Measurements from ENCODE around the gene PCNT. TPM values are rescaled to one million over a fixed set of nuclear protein-coding genes. Genes with fewer than 3 reads are reported as not detected.

The PCNT gene
- total and polyA plus RNA-seq, 10 of the 15 experiments (the other 5 are each of a cell fraction or from before 2014, with no cell fraction given), result 2.9 to 39.6 (median 20.5) TPM

- Histone ChIP-seq H3K4me1 (ENCODE audit: control insufficient read depth, insufficient read depth, low read length) (no peaks in the 10 kb centered on the region; the same call in none of the 2 replicates), H2AFZ (ENCODE audit: control insufficient read depth, low read depth, low read length) (no peak overlapping the region), H3K9ac (ENCODE audit: control insufficient read depth, insufficient read depth, low read length) (no peak overlapping the region), H3K27ac (ENCODE audit: control insufficient read depth, insufficient read depth) (no peak overlapping the region), H3K9me3 (replicated peaks; ENCODE audit: control insufficient read depth, insufficient read depth, low read length) (no peaks in the 10 kb centered on the region), H3K27me3 (replicated peaks in 1 of 2; ENCODE audit: control insufficient read depth in 2 of 2, insufficient read depth in 2 of 2, low read length in 1 of 2) (no peaks in the 10 kb centered on the region), H4K20me1 (ENCODE audit: control insufficient read depth, insufficient read depth) (no peaks in the 10 kb centered on the region), H3K4me3 (no peak overlapping the region), H3K79me2 (ENCODE audit: control insufficient read depth, insufficient read depth, low read length) (no peaks in the 10 kb centered on the region; the same call in 1 of the 2 replicates), H3K4me2 (ENCODE audit: control insufficient read depth, insufficient read depth) (no peak overlapping the region), H3K36me3 (ENCODE audit: control insufficient read depth in 2 of 2, insufficient read depth in 2 of 2, low read length in 1 of 2) (peaks cover 0 to 7% of the 10 kb centered on the region in 2 experiments; a peak in 1 of 4 replicates)
- WGBS (ENCODE audit: insufficient coverage, insufficient replicate concordance, low lambda C conversion rate, missing lambda C conversion rate), result 83% methylated on average over 6 of the region's 6 CpGs
- TF ChIP-seq CREB1 (IDR thresholded peaks at IDR 0.05; ENCODE audit: low read depth) (no peak), JUND (IDR thresholded peaks at IDR 0.05; ENCODE audit: low read depth, low read length) (no peak), HCFC1 (IDR thresholded peaks at IDR 0.05; ENCODE audit: low read length) (no peak), CEBPB (IDR thresholded peaks at IDR 0.05; ENCODE audit: borderline replicate concordance in 1 of 2, low read depth in 2 of 2, low read length in 2 of 2) (no peak), FOXK2 (IDR thresholded peaks at IDR 0.05) (no peak), ZNF687 (IDR thresholded peaks at IDR 0.05) (no peak), ATF3 (IDR thresholded peaks at IDR 0.05; ENCODE audit: borderline replicate concordance, extremely low read depth, low read depth, low read length) (no peak), KLF5 (IDR thresholded peaks at IDR 0.05; ENCODE audit: partially characterized antibody) (no peak), EP300 (IDR thresholded peaks at IDR 0.05; ENCODE audit: borderline replicate concordance in 1 of 2, control insufficient read depth in 1 of 2, low read depth in 2 of 2, low read length in 2 of 2) (no peak), NR2C2 (IDR thresholded peaks at IDR 0.05; ENCODE audit: borderline replicate concordance, control insufficient read depth, insufficient read length, low read depth) (no peak), TCF7 (IDR thresholded peaks at IDR 0.05; ENCODE audit: borderline replicate concordance) (no peak), ZNF217 (IDR thresholded peaks at IDR 0.05) (no peak), NKRF (conservative IDR thresholded peaks at IDR 0.05) (no peak)
- BruUV-seq (replicated peaks), result no TSS peak
- in situ Hi-C loops (cut with MboI), result no loop called here
- intact Hi-C loops (cut with micrococcal nuclease; ENCODE audit: unreplicated experiment), result no loop called here
- RAD21 ChIA-PET (ENCODE audit: unreplicated experiment), result interaction anchor here (1.5 to 2.0 kb wide), 2 partner anchors 28 to 30 kb away, joined by 4 to 5 read pairs; no protein-coding TSS in a partner anchor
- FAIRE-seq (no peak), ATAC-seq (no peak), DNase-seq (ENCODE audit: low read depth, low spot score) (no peak)
- POLR2A ChIA-PET, result no interaction called here
- CTCF ChIA-PET, result interaction anchor here (0.9 to 1.2 kb wide), 2 partner anchors 9 to 10 kb away, joined by 3 to 4 read pairs; no protein-coding TSS in a partner anchor
- SMC1A ChIA-PET (ENCODE audit: uncharacterized antibody, unreplicated experiment), result interaction anchor here (0.8 to 2.3 kb wide), 8 partner anchors 11 to 184 kb away, joined by 3 to 16 read pairs (median 4); no protein-coding TSS in a partner anchor
Measured at GRCh38 chr21:46472246-46472645, 148.3 kb downstream of the PCNT start.
